ENCODE measurements around the gene PYDC2. TPM values are rescaled to one million over a fixed set of nuclear protein-coding genes. Genes with fewer than 3 reads are reported as not detected.

The PYDC2 gene
- total RNA-seq, 4 donors from 2014 or later, result not detected

GRCh38 chr3:191425322-191425734 is 35.6 kb upstream of the PYDC2 start:
- TF ChIP-seq CTCF (IDR thresholded peaks at IDR 0.05; ENCODE audit: low read depth), result no peak

GRCh38 chr3:191426311-191426710 is 34.7 kb upstream of the PYDC2 start:
- no peak for TF ChIP-seq CTCF (IDR thresholded peaks at IDR 0.05; ENCODE audit: low read depth)

GRCh38 chr3:191428177-191428576 is 32.8 kb upstream of the PYDC2 start:
- no peak for TF ChIP-seq CTCF (IDR thresholded peaks at IDR 0.05; ENCODE audit: low read depth)

GRCh38 chr3:191430103-191430502 is 30.9 kb upstream of the PYDC2 start:
- no peak for TF ChIP-seq CTCF (IDR thresholded peaks at IDR 0.05; ENCODE audit: low read depth)

- no peak for TF ChIP-seq CTCF (IDR thresholded peaks at IDR 0.05; ENCODE audit: low read depth)
These were observed 29.7 kb upstream of the PYDC2 start for GRCh38 chr3:191431160-191431822.

GRCh38 chr3:191432162-191432561 is 28.8 kb upstream of the PYDC2 start:
- TF ChIP-seq CTCF (IDR thresholded peaks at IDR 0.05; ENCODE audit: low read depth), result no peak

GRCh38 chr3:191434024-191434423 is 26.9 kb upstream of the PYDC2 start:
- no peak for TF ChIP-seq CTCF (IDR thresholded peaks at IDR 0.05; ENCODE audit: low read depth)
